Mucosa of rectum (tissue), 2 donors: ENCODE measurements around the gene CEP295NL.
"Not testable (repeated sequence)": the region's sequence is repeated elsewhere in the genome, so short reads cannot be mapped to it uniquely, and the experiment has no call there.

Experiments
- H3K27ac ChIP-seq, 2 donors: one replicate each; pipeline ENCODE4 v1.7.0; 2013; ENCODE audit warnings: inconsistent platforms in 2 of 2, low read depth in 2 of 2, low read length in 2 of 2
- H3K27me3 ChIP-seq, 2 donors: one replicate each; pipeline ENCODE4 v1.7.0; 2013; ENCODE audit warnings: low read length in 2 of 2; ENCODE audit not compliant: control insufficient read depth in 2 of 2, insufficient read depth in 2 of 2
- H3K36me3 ChIP-seq, 2 donors: one replicate each; pipeline ENCODE4 v1.7.0; 2013; ENCODE audit warnings: low read length in 2 of 2; ENCODE audit not compliant: control insufficient read depth in 2 of 2, insufficient read depth in 2 of 2
- H3K4me1 ChIP-seq, 2 donors: one replicate each; pipeline ENCODE4 v1.7.0; 2013; ENCODE audit warnings: low read length in 2 of 2, mild to moderate bottlenecking in 1 of 2; ENCODE audit not compliant: control insufficient read depth in 2 of 2, insufficient read depth in 2 of 2
- H3K4me3 ChIP-seq, 2 donors: one replicate each; pipeline ENCODE4 v1.7.0; 2013; ENCODE audit warnings: low read length in 2 of 2
- H3K9ac ChIP-seq, 2 donors: one replicate each; pipeline ENCODE4 v1.7.0; 2013; ENCODE audit warnings: low read length in 2 of 2, low read depth in 1 of 2, mild to moderate bottlenecking in 1 of 2
- H3K9me3 ChIP-seq, 2 donors: one replicate each; pipeline ENCODE4 v1.7.0; 2013; ENCODE audit warnings: low read length in 2 of 2; ENCODE audit not compliant: control insufficient read depth in 2 of 2
- donor health status: healthy.
- donor health status: Normal muscosa, but diverticular disease.

CEP295NL gene

DNA sequence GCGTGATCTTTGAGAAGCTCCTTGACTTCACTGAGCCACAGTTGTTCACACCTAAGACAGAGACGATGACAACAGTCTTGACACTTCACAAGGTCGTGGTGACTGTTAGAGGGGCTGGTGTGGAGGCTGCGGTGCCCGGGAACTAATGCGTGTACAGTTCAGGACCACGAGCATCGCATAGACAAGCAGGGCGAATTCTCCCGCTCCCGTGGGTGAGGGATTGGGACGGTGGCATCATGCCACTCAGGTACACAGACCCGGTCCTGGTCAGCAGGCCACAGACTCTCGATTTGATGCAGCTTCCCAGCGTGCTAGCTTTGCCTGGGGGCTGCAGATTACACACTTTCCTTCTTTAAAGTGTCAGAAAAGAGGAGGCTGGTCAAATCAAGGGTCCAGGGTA is 24.7 kb downstream of the CEP295NL start:
- Histone ChIP-seq H3K9ac (no peak overlapping the region), H3K27me3 (no peaks in the 10 kb centered on the region), H3K36me3 (peaks cover 0 to 5% of the 10 kb centered on the region in 2 donors), H3K27ac (no peak overlapping the region), H3K4me1 (peaks cover 17 to 21% of the 10 kb centered on the region in 2 donors), H3K9me3 (no peaks in the 10 kb centered on the region), H3K4me3 (no peak overlapping the region)

DNA sequence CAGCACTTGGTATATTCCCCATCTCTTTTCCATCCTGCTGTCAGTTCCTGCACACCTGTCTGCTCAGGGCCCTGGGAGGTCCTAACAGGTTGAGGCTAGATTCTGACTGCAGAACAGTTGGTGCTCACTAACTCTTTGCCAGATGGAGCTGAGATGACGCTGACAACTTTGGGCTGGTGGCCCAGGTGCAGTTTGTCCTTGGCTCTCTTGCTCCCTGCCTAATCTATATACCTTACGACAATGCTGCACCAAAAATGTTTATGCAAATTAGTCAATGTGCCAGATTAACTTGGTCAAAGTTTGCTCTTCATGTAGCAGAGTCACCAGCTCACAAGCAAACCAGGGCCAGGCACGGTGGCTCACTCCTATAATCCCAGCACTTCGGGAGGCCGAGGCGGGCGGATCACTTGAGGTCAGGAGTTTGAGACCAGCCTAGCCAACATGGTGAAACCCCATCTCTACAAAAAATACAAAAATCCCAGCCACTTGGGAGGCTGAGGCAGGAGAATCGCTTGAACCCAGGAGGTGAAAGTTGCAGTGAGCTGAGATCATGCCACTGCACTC is 26.0 kb downstream of the CEP295NL start:
- not testable (repeated sequence) for H3K9ac ChIP-seq, H3K4me1 ChIP-seq, H3K36me3 ChIP-seq, H3K27me3 ChIP-seq, H3K4me3 ChIP-seq, H3K9me3 ChIP-seq, H3K27ac ChIP-seq

DNA sequence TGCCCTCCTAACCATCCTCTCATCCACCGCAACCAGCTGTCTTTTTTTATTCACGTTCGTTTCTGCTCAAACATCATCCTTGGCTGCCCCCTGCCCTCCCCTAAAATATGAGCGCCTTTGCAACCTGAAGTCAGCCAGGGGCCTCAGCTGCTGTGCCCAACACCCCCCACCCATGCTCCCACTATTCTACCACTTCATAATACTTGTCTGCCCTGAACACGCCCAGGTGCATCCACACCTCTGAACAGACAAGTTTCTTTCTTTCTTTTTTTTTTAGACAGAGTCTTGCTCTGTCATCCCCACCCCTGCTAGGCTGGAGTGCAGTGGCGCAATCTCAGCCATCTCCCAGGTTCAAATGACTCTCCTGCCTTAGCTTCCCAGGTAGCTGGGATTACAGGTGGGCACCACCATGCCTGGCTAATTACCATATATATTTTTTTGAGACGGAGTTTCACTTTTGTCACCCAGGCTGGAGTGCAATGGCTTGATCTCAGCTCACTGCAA is 26.9 kb downstream of the CEP295NL start:
- Histone ChIP-seq H3K27me3 (no peaks in the 10 kb centered on the region), H3K9me3 (no peaks in the 10 kb centered on the region), H3K4me3 (no peak overlapping the region), H3K27ac (no peak overlapping the region), H3K36me3 (peaks cover 2 to 5% of the 10 kb centered on the region in 2 donors), H3K9ac (no peak overlapping the region), H3K4me1 (peaks cover 8 to 10% of the 10 kb centered on the region in 2 donors)

DNA sequence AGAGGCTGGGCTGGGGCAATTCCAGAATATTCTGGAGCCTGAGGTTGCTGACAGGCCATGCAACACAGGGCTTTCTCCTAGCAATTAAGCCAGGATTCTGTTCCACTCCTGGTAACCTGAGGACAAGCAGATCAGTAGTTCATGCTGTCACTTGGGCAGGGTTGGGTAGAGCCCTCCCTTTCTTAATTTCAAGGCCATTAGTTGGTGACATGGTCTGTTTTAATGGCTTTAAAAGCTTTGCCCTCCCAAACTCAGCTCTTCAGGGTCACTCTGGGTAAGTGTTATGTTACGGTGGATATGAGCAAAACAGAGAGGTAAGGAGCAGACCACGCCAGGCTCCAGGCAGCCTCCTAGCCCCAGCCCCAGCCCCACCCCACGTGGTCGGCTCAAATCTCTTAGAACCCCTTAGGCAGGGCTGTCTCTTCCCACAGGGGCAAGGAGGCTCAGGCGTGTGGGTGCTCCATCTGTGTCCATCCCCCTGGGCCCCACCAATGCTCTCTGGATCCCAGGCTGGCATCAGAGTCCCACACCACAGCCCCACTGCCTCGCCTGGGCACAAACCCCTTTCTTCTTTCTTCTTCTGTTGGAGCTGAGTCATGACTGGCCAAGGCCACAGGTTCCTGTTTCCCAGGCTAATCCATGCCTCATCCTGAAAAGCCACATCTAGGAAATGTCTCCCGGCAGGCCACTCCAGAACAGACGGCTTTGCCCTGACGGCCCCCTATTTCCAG is 27.5 kb downstream of the CEP295NL start:
- Histone ChIP-seq H3K9ac (no peak overlapping the region), H3K36me3 (peaks cover 5% of the 10 kb centered on the region in 2 donors), H3K9me3 (no peaks in the 10 kb centered on the region), H3K4me1 (peaks cover 8 to 10% of the 10 kb centered on the region in 2 donors), H3K27ac (no peak overlapping the region), H3K4me3 (no peak overlapping the region), H3K27me3 (no peaks in the 10 kb centered on the region)

DNA sequence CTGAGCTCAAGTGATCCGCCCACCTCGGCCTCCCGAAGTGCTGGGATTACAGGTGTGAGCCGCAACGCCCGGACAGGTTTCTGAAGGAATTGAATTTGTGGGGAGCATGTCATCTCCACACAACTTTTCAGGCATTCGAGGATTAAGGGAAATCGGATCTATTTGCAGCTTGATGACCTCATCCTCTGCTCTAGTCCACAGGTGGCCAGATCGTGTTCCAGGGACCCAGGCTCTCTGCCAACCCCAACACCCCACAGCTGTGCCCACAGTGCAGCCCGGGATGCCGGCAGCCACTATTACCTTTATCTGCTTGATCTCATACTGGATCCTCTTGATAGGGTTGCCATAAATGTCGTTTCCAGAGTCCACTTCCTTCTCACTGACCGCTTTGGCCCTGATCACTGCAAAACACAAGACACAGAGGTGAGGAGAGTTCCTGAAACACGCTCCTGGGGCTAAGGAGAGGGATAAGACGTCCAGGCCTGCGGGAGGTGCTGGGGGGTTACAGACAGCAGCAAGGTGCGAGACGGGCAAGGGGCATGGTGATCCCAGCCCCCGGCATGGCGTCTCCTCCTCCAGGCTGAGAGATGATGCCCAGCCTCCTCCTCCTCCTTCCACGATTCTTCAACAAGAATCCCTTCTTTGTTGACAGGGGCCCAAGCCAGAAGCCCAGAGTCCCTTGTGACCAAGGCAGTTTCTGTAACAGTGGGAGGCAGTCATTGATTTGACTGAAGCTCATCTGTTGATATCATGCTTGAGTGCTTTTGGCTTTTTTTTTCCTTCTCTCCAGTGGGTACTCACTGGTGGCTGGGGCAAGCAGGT is 29.3 kb downstream of the CEP295NL start:
- Histone ChIP-seq H3K9ac (no peak overlapping the region), H3K4me3 (no peak overlapping the region), H3K9me3 (no peaks in the 10 kb centered on the region), H3K27me3 (no peaks in the 10 kb centered on the region), H3K36me3 (peaks cover 5 to 8% of the 10 kb centered on the region in 2 donors), H3K27ac (no peak overlapping the region), H3K4me1 (peaks cover 3% of the 10 kb centered on the region in 2 donors)

DNA sequence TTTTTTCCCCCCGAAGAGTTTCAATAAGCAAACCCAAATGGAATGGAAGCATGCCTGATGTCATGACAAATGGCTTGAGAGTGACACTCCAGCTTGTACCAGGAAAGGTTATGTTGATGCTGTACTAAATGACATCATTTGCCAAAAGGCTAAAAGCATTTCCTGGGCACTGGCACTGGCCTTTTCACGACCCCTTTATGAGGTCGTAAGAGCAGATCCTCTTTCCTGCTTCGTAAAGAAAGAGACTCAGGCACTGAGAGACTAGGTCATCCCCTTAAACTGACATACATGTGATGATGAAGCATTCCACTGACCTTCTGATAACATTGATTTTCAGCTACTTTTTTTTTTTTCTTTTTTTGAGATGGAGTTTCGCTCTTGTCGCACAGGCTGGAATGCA is 30.5 kb downstream of the CEP295NL start:
- H3K9me3 ChIP-seq, result no peaks in the 10 kb centered on the region
- H3K27me3 ChIP-seq, result no peaks in the 10 kb centered on the region
- peaks cover 5 to 11% of the 10 kb centered on the region in 2 donors for H3K36me3 ChIP-seq
- H3K4me3 ChIP-seq, result no peak overlapping the region
- H3K9ac ChIP-seq, result no peak overlapping the region
- no peak overlapping the region for H3K27ac ChIP-seq
- peaks cover 2 to 3% of the 10 kb centered on the region in 2 donors for H3K4me1 ChIP-seq

DNA sequence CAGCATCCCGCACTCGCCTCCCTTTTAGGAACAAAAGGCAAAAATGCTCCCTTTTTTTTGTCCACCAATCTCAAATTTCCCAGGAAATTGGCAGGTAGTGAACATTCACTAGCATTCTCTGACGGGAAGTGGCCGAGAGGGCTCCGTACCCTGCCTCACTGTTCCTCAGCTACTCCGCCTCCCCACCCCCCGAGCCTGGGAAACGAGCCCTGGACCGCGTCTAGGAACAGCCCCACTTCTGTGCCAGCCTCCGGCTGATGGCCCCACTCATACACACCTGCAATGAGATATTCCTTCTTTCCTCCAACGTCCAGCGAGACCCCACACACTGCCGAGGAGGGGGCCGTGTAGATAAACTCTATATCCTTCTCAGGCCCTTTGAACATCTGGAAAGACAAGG is 32.4 kb downstream of the CEP295NL start:
- H3K27ac ChIP-seq, result no peak overlapping the region
- no peaks in the 10 kb centered on the region for H3K27me3 ChIP-seq
- no peak overlapping the region for H3K9ac ChIP-seq
- peaks cover 0 to 3% of the 10 kb centered on the region in 2 donors for H3K4me1 ChIP-seq
- no peaks in the 10 kb centered on the region for H3K9me3 ChIP-seq
- peaks cover 5 to 11% of the 10 kb centered on the region in 2 donors for H3K36me3 ChIP-seq
- H3K4me3 ChIP-seq, result no peak overlapping the region

DNA sequence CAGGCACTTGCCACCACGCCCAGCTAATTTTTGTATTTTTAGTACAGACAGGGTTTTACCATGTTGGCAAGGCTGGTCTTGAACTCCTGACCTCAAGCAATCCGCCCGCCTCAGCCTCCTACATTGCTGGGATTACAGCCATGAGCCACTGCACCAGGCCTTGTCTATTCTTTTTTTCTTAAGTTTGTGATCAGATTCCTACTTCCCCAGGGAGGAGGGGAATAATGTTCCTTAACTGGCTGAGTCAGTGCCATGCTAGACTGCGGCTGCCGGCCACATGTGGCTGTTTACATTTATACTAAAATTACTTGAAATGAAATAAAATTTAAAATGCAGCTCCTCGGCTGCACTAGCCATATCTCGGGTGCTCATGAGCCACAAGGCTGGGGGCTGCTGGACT is 34.6 kb downstream of the CEP295NL start:
- H3K27ac ChIP-seq, result no peak overlapping the region

DNA sequence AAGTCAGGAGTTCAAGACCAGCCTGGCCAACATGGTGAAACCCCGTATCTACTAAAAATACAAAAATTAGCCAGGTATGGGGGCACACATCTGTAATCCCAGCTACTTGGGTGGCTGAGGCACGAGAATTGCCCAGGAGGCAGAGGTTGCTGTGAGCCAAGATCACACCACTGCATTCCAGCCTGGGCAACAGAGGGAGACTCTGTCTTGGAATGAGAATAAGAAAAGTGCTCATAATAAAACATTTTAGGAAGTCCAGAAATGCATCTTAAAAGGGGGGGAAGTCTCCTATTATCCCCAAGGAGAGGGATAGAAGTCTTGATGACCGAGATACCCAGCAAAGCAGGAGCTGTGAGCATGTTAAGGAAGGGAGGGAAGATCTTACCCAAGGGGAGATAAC is 36.0 kb downstream of the CEP295NL start:
- H3K27ac ChIP-seq, H3K4me1 ChIP-seq, H3K4me3 ChIP-seq, H3K36me3 ChIP-seq, H3K27me3 ChIP-seq, H3K9ac ChIP-seq, H3K9me3 ChIP-seq: not testable (repeated sequence)

More for the DNA sequence above, 34.6 kb downstream of the CEP295NL start:
- Histone ChIP-seq H3K27me3 (no peaks in the 10 kb centered on the region), H3K9me3 (no peaks in the 10 kb centered on the region), H3K4me1 (no peaks in the 10 kb centered on the region), H3K4me3 (no peak overlapping the region), H3K36me3 (peaks cover 0 to 11% of the 10 kb centered on the region in 2 donors), H3K9ac (no peak overlapping the region)
